ENCODE results near the gene ANKHD1.

DNA sequence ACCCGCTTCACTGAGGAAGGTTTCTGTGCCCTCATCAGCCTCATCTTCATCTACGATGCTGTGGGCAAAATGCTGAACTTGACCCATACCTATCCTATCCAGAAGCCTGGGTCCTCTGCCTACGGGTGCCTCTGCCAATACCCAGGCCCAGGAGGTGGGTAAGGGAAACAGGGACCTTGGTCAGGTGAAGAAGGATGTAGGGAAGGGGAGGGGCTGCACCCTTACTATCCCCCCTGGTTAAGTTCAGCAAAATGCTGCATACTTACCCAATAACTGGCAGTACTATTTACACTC lies 37.2 kb upstream of the ANKHD1 start:
- TF ChIP-seq, protein P1, sequence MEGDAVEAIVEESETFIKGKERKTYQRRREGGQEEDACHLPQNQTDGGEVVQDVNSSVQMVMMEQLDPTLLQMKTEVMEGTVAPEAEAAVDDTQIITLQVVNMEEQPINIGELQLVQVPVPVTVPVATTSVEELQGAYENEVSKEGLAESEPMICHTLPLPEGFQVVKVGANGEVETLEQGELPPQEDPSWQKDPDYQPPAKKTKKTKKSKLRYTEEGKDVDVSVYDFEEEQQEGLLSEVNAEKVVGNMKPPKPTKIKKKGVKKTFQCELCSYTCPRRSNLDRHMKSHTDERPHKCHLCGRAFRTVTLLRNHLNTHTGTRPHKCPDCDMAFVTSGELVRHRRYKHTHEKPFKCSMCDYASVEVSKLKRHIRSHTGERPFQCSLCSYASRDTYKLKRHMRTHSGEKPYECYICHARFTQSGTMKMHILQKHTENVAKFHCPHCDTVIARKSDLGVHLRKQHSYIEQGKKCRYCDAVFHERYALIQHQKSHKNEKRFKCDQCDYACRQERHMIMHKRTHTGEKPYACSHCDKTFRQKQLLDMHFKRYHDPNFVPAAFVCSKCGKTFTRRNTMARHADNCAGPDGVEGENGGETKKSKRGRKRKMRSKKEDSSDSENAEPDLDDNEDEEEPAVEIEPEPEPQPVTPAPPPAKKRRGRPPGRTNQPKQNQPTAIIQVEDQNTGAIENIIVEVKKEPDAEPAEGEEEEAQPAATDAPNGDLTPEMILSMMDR (IDR thresholded peaks at IDR 0.05): no peak
- TF ChIP-seq POLR2A (IDR thresholded peaks at IDR 0.05): no peak
